ENCODE measurements around the gene PABPN1L. TPM values are rescaled to one million over a fixed set of nuclear protein-coding genes. Genes with fewer than 3 reads are reported as not detected.

PABPN1L gene
- total RNA-seq, 2 donors from 2014 or later: not detected

- TF ChIP-seq CTCF (IDR thresholded peaks at IDR 0.05): no peak
- no peaks in the 10 kb centered on the region for H3K27me3 ChIP-seq
- DNase-seq (ENCODE audit: low spot score): no peak
Measured at GRCh38 chr16:88819126-88819525, 47.3 kb downstream of the PABPN1L start.

GRCh38 chr16:88818575-88818874 is 47.9 kb downstream of the PABPN1L start:
- no peak for DNase-seq (ENCODE audit: low spot score)
- peaks cover 0 to under 1% of the 10 kb centered on the region in 2 donors for H3K4me1 ChIP-seq
- H3K27ac ChIP-seq: no peak overlapping the region
- no peaks in the 10 kb centered on the region for H3K27me3 ChIP-seq
- peaks cover 14% of the 10 kb centered on the region for H3K36me3 ChIP-seq
- no peak for TF ChIP-seq CTCF (IDR thresholded peaks at IDR 0.05)
- H3K9me3 ChIP-seq: no peaks in the 10 kb centered on the region
- no peak overlapping the region for H3K4me3 ChIP-seq

More at GRCh38 chr16:88819126-88819525, 47.3 kb downstream of the PABPN1L start:
- Histone ChIP-seq H3K4me3 (no peak overlapping the region), H3K27ac (no peak overlapping the region), H3K36me3 (peaks cover 16% of the 10 kb centered on the region), H3K9me3 (no peaks in the 10 kb centered on the region), H3K4me1 (no peaks in the 10 kb centered on the region)

- Histone ChIP-seq H3K36me3 (peaks cover 12% of the 10 kb centered on the region), H3K9me3 (no peaks in the 10 kb centered on the region), H3K27ac (no peak overlapping the region), H3K4me1 (peaks cover 0 to 6% of the 10 kb centered on the region in 2 donors), H3K4me3 (no peak overlapping the region), H3K27me3 (no peaks in the 10 kb centered on the region)
- no peak for TF ChIP-seq CTCF (IDR thresholded peaks at IDR 0.05)
- DNase-seq (ENCODE audit: low spot score): no peak
Measured at GRCh38 chr16:88817785-88818574, 48.5 kb downstream of the PABPN1L start.

- H3K36me3 ChIP-seq: peaks cover 2% of the 10 kb centered on the region
- H3K4me1 ChIP-seq: peaks cover 0 to 16% of the 10 kb centered on the region in 2 donors
- TF ChIP-seq CTCF (IDR thresholded peaks at IDR 0.05): no peak
- H3K9me3 ChIP-seq: no peaks in the 10 kb centered on the region
- no peak overlapping the region for H3K4me3 ChIP-seq
- no peak overlapping the region for H3K27ac ChIP-seq
- H3K27me3 ChIP-seq: no peaks in the 10 kb centered on the region
- DNase-seq (ENCODE audit: low spot score): no peak
Measured at GRCh38 chr16:88816736-88817535, 49.5 kb downstream of the PABPN1L start.

- no peak overlapping the region for H3K4me3 ChIP-seq
- H3K36me3 ChIP-seq: no peaks in the 10 kb centered on the region
- H3K9me3 ChIP-seq: no peaks in the 10 kb centered on the region
- peak; percentile 39 to 75 for TF ChIP-seq CTCF (IDR thresholded peaks at IDR 0.05)
- DNase-seq (ENCODE audit: low spot score): no peak
- no peaks in the 10 kb centered on the region for H3K27me3 ChIP-seq
- H3K27ac ChIP-seq: no peak overlapping the region
- H3K4me1 ChIP-seq: peaks cover 0 to 21% of the 10 kb centered on the region in 2 donors
Measured at GRCh38 chr16:88815901-88816589, 50.4 kb downstream of the PABPN1L start.
